ENCODE results near the gene ZSWIM3. TPM values are rescaled to one million over a fixed set of nuclear protein-coding genes. Genes with fewer than 3 reads are reported as not detected.

The ZSWIM3 gene
- total and polyA plus RNA-seq, 2 of the 13 experiments (the other 11 are each of a cell fraction or from before 2014, with no cell fraction given) = 5.2 to 5.8 TPM

GRCh38 chr20:45857114-45857881 is at the start of gene ZSWIM3, which contains the start of gene ACOT8 (continued):
- TF ChIP-seq ZNF687 (CRISPR knock-in tag; IDR thresholded peaks at IDR 0.05) (peak; percentile 90), FOXO4 (CRISPR knock-in tag; conservative IDR thresholded peaks at IDR 0.05) (no peak), ZBTB37 (CRISPR knock-in tag; IDR thresholded peaks at IDR 0.05) (0 out of 2 replicates have a peak, but pooled peaks have one; percentile 22), ZNF33B (CRISPR knock-in tag; IDR thresholded peaks at IDR 0.05) (peak; percentile 33), ZNF264 (CRISPR knock-in tag; IDR thresholded peaks at IDR 0.05) (peak; percentile 84), PCBP2 (optimal IDR thresholded peaks at IDR 0.05; ENCODE audit: low read depth, low read length, poor library complexity, severe bottlenecking) (no peak), GATAD1 (CRISPR knock-in tag; IDR thresholded peaks at IDR 0.05) (peak; percentile 92), ZNF256 (CRISPR knock-in tag; conservative IDR thresholded peaks at IDR 0.05) (no peak), ZNF383 (CRISPR knock-in tag; IDR thresholded peaks at IDR 0.05; ENCODE audit: borderline replicate concordance) (no peak), ETV5 (CRISPR knock-in tag; IDR thresholded peaks at IDR 0.05; ENCODE audit: borderline replicate concordance) (peak; percentile 94), ZNF562 (CRISPR knock-in tag; IDR thresholded peaks at IDR 0.05; ENCODE audit: borderline replicate concordance) (no peak), KLF16 (CRISPR knock-in tag; IDR thresholded peaks at IDR 0.05) (peak in 1 of 2 experiments; percentile 91; a peak in 2 of 4 replicates), PCBP1 (IDR thresholded peaks at IDR 0.05; ENCODE audit: borderline replicate concordance, low read depth, low read length) (no peak), FUBP1 (CRISPR knock-in tag; IDR thresholded peaks at IDR 0.05; ENCODE audit: borderline replicate concordance) (0 out of 2 replicates have a peak, but pooled peaks have one; percentile 57), ZMYM4 (CRISPR knock-in tag; IDR thresholded peaks at IDR 0.05) (peak; percentile 87), SMAD3 (CRISPR knock-in tag; IDR thresholded peaks at IDR 0.05) (peak; percentile 88), NFYB (CRISPR knock-in tag; IDR thresholded peaks at IDR 0.05) (peak; percentile 100), SAFB2 (CRISPR knock-in tag; IDR thresholded peaks at IDR 0.05; ENCODE audit: borderline replicate concordance, low read depth) (no peak), GLI4 (CRISPR knock-in tag; IDR thresholded peaks at IDR 0.05; ENCODE audit: borderline replicate concordance) (peak; percentile 87), ZNF10 (CRISPR knock-in tag; IDR thresholded peaks at IDR 0.05; ENCODE audit: borderline replicate concordance, low read depth) (no peak)

Measured in HepG2 (cell line).